ENCODE results near the gene ITGA7. TPM values are rescaled to one million over a fixed set of nuclear protein-coding genes. Genes with fewer than 3 reads are reported as not detected.

ITGA7 gene
- total RNA-seq, 1 experiment from 2014 or later = 96.2 TPM

- H3K9me3 Mint-ChIP-seq = peaks cover under 1% of the 10 kb centered on the region
- H3K4me1 Mint-ChIP-seq = no peaks in the 10 kb centered on the region
- no peak for DNase-seq (ENCODE audit: low spot score)
- H3K4me3 Mint-ChIP-seq = no peak overlapping the region
- no peak overlapping the region for H3K27ac Mint-ChIP-seq
- ChIA-PET POLR2A (no interaction called here), CTCF (interaction anchor here (0.7 to 3.7 kb wide), 6 partner anchors 13 to 78 kb away, joined by 3 to 67 read pairs (median 21); partner anchors contain the start of gene ITGA7)
- no peaks in the 10 kb centered on the region for H3K36me3 Mint-ChIP-seq
- peaks cover 9% of the 10 kb centered on the region for H3K27me3 Mint-ChIP-seq (ENCODE audit: low read depth)
- TF ChIP-seq IRF2 (CRISPR knock-in tag; IDR thresholded peaks at IDR 0.05; ENCODE audit: borderline replicate concordance, low read depth) = no peak
- no peak for TF ChIP-seq GABPB1 (CRISPR knock-in tag; IDR thresholded peaks at IDR 0.05)
- no peak for TF ChIP-seq ZMAT4 (CRISPR knock-in tag; IDR thresholded peaks at IDR 0.05)
- no peak for TF ChIP-seq PRRX2 (CRISPR knock-in tag; IDR thresholded peaks at IDR 0.05)
- TF ChIP-seq, protein P1, sequence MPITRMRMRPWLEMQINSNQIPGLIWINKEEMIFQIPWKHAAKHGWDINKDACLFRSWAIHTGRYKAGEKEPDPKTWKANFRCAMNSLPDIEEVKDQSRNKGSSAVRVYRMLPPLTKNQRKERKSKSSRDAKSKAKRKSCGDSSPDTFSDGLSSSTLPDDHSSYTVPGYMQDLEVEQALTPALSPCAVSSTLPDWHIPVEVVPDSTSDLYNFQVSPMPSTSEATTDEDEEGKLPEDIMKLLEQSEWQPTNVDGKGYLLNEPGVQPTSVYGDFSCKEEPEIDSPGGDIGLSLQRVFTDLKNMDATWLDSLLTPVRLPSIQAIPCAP (CRISPR knock-in tag; IDR thresholded peaks at IDR 0.05) = no peak
- TF ChIP-seq E2F5 (CRISPR knock-in tag; IDR thresholded peaks at IDR 0.05) = no peak
- TF ChIP-seq KAT7 (CRISPR knock-in tag; IDR thresholded peaks at IDR 0.05; ENCODE audit: borderline replicate concordance) = no peak
- no peak for ATAC-seq
Observed at GRCh38 chr12:55658212-55658611, 49.5 kb downstream of the ITGA7 start.

- POLR2A ChIA-PET = interaction anchor here (0.7 kb wide), 1 partner anchor 150 kb away, joined by 3 read pairs; no protein-coding TSS in a partner anchor
- Mint-ChIP-seq H3K4me1 (no peaks in the 10 kb centered on the region), H3K4me3 (no peak overlapping the region), H3K9me3 (peaks cover 9% of the 10 kb centered on the region), H3K27me3 (ENCODE audit: low read depth) (peaks cover 9% of the 10 kb centered on the region), H3K27ac (no peak overlapping the region), H3K36me3 (no peaks in the 10 kb centered on the region)
- ATAC-seq (no peak), DNase-seq (ENCODE audit: low spot score) (no peak)
- CTCF ChIA-PET = interaction anchor here (0.9 to 3.7 kb wide), 14 partner anchors 10 to 605 kb away, joined by 3 to 67 read pairs (median 11); partner anchors contain the start of genes BLOC1S1, CD63, DNAJC14 and ITGA7
- TF ChIP-seq, protein P2, sequence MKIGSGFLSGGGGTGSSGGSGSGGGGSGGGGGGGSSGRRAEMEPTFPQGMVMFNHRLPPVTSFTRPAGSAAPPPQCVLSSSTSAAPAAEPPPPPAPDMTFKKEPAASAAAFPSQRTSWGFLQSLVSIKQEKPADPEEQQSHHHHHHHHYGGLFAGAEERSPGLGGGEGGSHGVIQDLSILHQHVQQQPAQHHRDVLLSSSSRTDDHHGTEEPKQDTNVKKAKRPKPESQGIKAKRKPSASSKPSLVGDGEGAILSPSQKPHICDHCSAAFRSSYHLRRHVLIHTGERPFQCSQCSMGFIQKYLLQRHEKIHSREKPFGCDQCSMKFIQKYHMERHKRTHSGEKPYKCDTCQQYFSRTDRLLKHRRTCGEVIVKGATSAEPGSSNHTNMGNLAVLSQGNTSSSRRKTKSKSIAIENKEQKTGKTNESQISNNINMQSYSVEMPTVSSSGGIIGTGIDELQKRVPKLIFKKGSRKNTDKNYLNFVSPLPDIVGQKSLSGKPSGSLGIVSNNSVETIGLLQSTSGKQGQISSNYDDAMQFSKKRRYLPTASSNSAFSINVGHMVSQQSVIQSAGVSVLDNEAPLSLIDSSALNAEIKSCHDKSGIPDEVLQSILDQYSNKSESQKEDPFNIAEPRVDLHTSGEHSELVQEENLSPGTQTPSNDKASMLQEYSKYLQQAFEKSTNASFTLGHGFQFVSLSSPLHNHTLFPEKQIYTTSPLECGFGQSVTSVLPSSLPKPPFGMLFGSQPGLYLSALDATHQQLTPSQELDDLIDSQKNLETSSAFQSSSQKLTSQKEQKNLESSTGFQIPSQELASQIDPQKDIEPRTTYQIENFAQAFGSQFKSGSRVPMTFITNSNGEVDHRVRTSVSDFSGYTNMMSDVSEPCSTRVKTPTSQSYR (CRISPR knock-in tag; IDR thresholded peaks at IDR 0.05) = no peak
- TF ChIP-seq HMGA2 (CRISPR knock-in tag; IDR thresholded peaks at IDR 0.05) (no peak), FOXP4 (CRISPR knock-in tag; IDR thresholded peaks at IDR 0.05) (no peak), ELF4 (CRISPR knock-in tag; IDR thresholded peaks at IDR 0.05; ENCODE audit: low read depth) (no peak), ZNF232 (CRISPR knock-in tag; IDR thresholded peaks at IDR 0.05) (no peak), ZNF532 (CRISPR knock-in tag; IDR thresholded peaks at IDR 0.05; ENCODE audit: borderline replicate concordance) (no peak), SMAD3 (CRISPR knock-in tag; IDR thresholded peaks at IDR 0.05; ENCODE audit: borderline replicate concordance) (no peak), CREB1 (CRISPR knock-in tag; IDR thresholded peaks at IDR 0.05) (no peak), ZBTB21 (CRISPR knock-in tag; IDR thresholded peaks at IDR 0.05; ENCODE audit: borderline replicate concordance) (no peak), ZNF317 (CRISPR knock-in tag; IDR thresholded peaks at IDR 0.05; ENCODE audit: borderline replicate concordance, low read depth) (no peak)
- TF ChIP-seq, protein P3, sequence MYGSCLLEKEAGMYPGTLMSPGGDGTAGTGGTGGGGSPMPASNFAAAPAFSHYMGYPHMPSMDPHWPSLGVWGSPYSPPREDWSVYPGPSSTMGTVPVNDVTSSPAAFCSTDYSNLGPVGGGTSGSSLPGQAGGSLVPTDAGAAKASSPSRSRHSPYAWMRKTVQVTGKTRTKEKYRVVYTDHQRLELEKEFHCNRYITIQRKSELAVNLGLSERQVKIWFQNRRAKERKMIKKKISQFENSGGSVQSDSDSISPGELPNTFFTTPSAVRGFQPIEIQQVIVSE (CRISPR knock-in tag; IDR thresholded peaks at IDR 0.05; ENCODE audit: borderline replicate concordance) = no peak
Observed at GRCh38 chr12:55657212-55657611, 50.5 kb downstream of the ITGA7 start.
